Mammary epithelial cell (primary cell): ENCODE measurements around the gene DYRK1A.

Experiments used
- EZH2 ChIP-seq: IDR thresholded peaks from 2 replicates; pipeline ENCODE4 v1.6.1; 2012; ENCODE audit warnings: low read length, inconsistent platforms, borderline replicate concordance
- TF ChIP-seq, protein P1 (sequence below), 2 donors: IDR thresholded peaks in 1 of 2; conservative IDR thresholded peaks in 1 of 2; 2 replicates each; pipeline ENCODE4 v1.5.1; 2011 to 2012; ENCODE audit warnings: inconsistent platforms in 2 of 2, low read length in 2 of 2, mild to moderate bottlenecking in 2 of 2, control low read depth in 1 of 2, low read depth in 1 of 2; ENCODE audit not compliant: insufficient read depth in 1 of 2; ENCODE audit errors: extremely low read depth in 1 of 2

DNA sequence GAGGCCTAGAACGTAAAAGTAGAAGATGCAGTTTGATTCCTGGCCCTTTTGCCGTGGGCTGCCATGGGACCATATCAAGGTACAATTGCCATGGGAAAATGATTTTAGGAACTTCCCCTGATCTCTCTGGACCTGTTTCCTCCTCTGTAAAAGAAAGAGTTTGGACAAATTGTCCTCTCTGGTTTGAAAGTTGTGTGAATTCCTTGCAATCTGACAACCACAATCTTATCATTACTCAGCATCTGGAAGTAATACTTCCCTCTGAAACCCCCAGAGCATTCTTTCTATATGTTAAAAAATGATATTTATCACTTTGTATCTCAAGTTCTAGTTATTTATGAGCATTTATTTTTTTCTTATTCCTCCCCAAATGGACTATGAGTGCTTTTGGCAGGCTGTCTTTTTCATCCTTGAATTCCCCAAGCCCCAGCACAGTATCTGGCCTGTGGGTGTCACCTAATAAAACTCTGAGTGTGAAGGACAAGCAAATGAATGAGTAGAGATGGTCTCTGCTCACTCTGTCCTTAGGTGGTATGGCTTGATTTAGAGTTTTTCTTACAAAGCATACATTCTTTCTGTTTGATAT, 181.1 kb downstream of the DYRK1A start:
- TF ChIP-seq, protein P1, sequence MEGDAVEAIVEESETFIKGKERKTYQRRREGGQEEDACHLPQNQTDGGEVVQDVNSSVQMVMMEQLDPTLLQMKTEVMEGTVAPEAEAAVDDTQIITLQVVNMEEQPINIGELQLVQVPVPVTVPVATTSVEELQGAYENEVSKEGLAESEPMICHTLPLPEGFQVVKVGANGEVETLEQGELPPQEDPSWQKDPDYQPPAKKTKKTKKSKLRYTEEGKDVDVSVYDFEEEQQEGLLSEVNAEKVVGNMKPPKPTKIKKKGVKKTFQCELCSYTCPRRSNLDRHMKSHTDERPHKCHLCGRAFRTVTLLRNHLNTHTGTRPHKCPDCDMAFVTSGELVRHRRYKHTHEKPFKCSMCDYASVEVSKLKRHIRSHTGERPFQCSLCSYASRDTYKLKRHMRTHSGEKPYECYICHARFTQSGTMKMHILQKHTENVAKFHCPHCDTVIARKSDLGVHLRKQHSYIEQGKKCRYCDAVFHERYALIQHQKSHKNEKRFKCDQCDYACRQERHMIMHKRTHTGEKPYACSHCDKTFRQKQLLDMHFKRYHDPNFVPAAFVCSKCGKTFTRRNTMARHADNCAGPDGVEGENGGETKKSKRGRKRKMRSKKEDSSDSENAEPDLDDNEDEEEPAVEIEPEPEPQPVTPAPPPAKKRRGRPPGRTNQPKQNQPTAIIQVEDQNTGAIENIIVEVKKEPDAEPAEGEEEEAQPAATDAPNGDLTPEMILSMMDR (conservative IDR thresholded peaks at IDR 0.05 in 1 of 2, IDR thresholded peaks at IDR 0.05 in 1 of 2; ENCODE audit: extremely low read depth in 1 of 2, insufficient read depth in 1 of 2, low read depth in 1 of 2, low read length in 2 of 2), result no peak
- no peak for TF ChIP-seq EZH2
